ENCODE measurements around the gene ZNF385B.

DNA sequence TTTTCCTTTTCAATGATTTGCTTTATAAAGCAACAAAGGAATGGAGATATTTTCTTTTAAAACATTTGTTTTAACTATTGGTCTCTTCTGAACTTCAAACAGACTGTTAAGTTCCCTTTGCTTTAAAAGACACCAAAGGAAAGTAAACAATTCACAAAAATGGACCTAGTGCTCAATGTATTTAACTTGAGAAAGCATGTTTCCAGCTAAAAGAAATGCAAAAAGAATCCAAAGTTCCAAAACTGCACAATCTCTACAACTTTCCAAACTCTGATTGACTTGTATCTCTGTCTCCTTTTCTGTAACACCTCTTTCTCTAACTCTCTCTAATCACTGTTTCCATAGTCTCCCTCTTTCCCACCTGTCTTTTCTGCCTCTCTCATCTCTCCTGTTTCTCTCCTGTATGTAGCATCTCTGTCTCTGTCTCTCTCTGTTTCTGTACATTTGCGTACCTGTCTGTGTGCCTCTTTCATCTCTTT, 301.1 kb downstream of the ZNF385B start:
- TF ChIP-seq TAF1 (IDR thresholded peaks at IDR 0.05; ENCODE audit: borderline replicate concordance, low read depth, low read length), result no peak
- TF ChIP-seq CTCF (IDR thresholded peaks at IDR 0.05), result no peak
